Fibroblast of lung (primary cell): ENCODE measurements around the gene TAS1R1.

Source experiments
- EZH2 ChIP-seq: IDR thresholded peaks from 2 replicates; pipeline ENCODE4 v1.5.1; 2012; ENCODE audit warnings: low read length, control low read depth, mild to moderate bottlenecking; ENCODE audit errors: missing control alignments
- TF ChIP-seq, protein P1 (sequence below), 2 donors: IDR thresholded peaks in 1 of 2; conservative IDR thresholded peaks in 1 of 2; 1 replicate in 1 of 2; 2 replicates in 1 of 2; pipeline ENCODE4 v1.5.1; 2011 to 2012; ENCODE audit warnings: low read length in 2 of 2, control low read depth in 1 of 2, inconsistent platforms in 1 of 2, low read depth in 1 of 2, mild to moderate bottlenecking in 1 of 2

DNA sequence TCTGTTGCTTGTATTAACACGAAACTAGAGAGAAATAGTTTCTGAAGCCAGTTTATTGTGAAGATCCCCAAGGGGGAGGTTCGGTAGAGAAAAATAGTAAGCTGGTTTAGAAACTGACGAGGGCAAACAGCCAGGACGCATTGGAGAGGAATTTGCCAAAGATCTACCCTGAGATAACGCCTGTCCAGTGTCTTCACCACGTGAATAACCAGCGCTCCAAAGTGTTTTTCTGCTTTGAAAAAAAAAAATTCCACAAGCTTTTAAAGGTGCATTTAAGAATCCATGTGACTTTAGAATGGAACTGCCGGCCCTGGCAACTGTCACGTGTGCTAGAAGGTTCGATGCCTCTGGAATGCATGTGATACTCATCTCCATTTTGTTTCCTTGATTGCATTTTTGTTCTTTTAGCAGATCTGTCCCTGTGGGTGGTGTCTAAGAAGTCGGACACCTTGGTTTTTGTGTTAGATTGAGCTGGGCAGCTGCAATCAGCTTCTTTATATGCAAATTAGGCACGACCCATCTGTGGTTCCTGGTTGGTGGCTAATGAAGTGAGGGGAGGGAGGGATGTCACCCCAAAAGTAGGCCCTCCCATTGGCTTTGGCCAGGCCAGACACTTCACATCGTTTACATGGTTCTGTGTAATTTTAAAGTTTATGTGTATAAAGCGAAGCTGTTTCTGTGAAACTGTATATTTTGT lies 68.3 kb downstream of the TAS1R1 start:
- TF ChIP-seq, protein P1, sequence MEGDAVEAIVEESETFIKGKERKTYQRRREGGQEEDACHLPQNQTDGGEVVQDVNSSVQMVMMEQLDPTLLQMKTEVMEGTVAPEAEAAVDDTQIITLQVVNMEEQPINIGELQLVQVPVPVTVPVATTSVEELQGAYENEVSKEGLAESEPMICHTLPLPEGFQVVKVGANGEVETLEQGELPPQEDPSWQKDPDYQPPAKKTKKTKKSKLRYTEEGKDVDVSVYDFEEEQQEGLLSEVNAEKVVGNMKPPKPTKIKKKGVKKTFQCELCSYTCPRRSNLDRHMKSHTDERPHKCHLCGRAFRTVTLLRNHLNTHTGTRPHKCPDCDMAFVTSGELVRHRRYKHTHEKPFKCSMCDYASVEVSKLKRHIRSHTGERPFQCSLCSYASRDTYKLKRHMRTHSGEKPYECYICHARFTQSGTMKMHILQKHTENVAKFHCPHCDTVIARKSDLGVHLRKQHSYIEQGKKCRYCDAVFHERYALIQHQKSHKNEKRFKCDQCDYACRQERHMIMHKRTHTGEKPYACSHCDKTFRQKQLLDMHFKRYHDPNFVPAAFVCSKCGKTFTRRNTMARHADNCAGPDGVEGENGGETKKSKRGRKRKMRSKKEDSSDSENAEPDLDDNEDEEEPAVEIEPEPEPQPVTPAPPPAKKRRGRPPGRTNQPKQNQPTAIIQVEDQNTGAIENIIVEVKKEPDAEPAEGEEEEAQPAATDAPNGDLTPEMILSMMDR (conservative IDR thresholded peaks at IDR 0.05 in 1 of 2, IDR thresholded peaks at IDR 0.05 in 1 of 2; ENCODE audit: low read depth in 1 of 2, low read length in 2 of 2), result no peak
- TF ChIP-seq EZH2, result no peak
